ENCODE data around the gene CILP. TPM values are rescaled to one million over a fixed set of nuclear protein-coding genes. Genes with fewer than 3 reads are reported as not detected.
A peak's percentile ranks its signal among the peaks of the same experiment; 100 is the strongest.

Gene CILP
- total and polyA plus RNA-seq, 2 of the 13 experiments (the other 11 are each of a cell fraction or from before 2014, with no cell fraction given) = 0.03 TPM; not detected in 1

DNA sequence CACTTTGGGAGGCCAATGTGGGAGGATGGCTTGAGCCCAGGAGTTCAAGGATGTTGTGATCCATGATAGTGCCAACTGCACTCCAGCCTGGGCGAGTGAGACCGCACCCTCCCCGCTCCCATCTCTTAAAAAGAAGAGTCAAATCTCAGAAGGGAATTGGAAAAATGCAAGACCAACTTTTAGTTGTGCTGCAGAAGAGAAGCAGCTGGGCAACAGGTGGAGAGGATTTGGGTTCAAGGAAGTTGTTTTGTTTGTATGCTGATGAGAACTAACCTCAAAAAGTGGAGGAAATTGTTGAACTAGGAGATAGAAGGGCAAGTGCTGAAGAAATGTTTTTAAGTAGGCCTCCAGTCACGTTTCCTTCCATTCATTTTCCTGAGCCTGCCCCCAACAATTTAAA is 64.8 kb downstream of the CILP start:
- H3K4me1 ChIP-seq (ENCODE audit: insufficient read depth, low read length) = no peaks in the 10 kb centered on the region
- intact Hi-C loops (cut with micrococcal nuclease; ENCODE audit: unreplicated experiment) = no loop called here
- H2AFZ ChIP-seq (ENCODE audit: low read length) = no peak overlapping the region
- BruUV-seq (replicated peaks) = no TSS peak
- TF ChIP-seq POLR2G (IDR thresholded peaks at IDR 0.05; ENCODE audit: low read depth, low read length) (peak; percentile 40; the same call in 1 of the 2 replicates), HDAC2 (CRISPR knock-in tag; IDR thresholded peaks at IDR 0.05) (no peak)
- H3K9ac ChIP-seq (ENCODE audit: insufficient read depth, low read depth, low read length) = no peak overlapping the region
- FAIRE-seq (no peak), DNase-seq (ENCODE audit: low spot score) (no peak), ATAC-seq (no peak)
- no peak overlapping the region for H3K4me2 ChIP-seq (ENCODE audit: low read depth, low read length)
- H4K20me1 ChIP-seq (ENCODE audit: insufficient read depth, low read length) = no peaks in the 10 kb centered on the region
- no peaks in the 10 kb centered on the region for H3K27me3 ChIP-seq (ENCODE audit: control insufficient read depth in 1 of 2, insufficient read depth in 2 of 2, low read length in 2 of 2)
- CTCF ChIA-PET (ENCODE audit: low intra/inter-chr PET ratio, low total read pairs) = no interaction called here
- no peak overlapping the region for H3K4me3 ChIP-seq (replicated peaks in 1 of 3; ENCODE audit: insufficient read depth in 1 of 3, low read depth in 2 of 3, low read length in 3 of 3)
- no peak overlapping the region for H3K27ac ChIP-seq (ENCODE audit: extremely low read length, insufficient read depth, low read length)
- 97% methylated on average over 4 of the region's 4 CpGs for WGBS (ENCODE audit: low lambda C conversion rate)
- in situ Hi-C loops (cut with HindIII; ENCODE audit: extremely low pct_ligation_motif_present, low pct_unique_long_range_greater_than_20kb) = no loop called here
- no peaks in the 10 kb centered on the region for H3K79me2 ChIP-seq (ENCODE audit: insufficient read depth, low read length)
- H3K36me3 ChIP-seq (replicated peaks in 1 of 2; ENCODE audit: control insufficient read depth in 1 of 2, insufficient read depth in 2 of 2, low read length in 2 of 2) = peaks cover 0 to 8% of the 10 kb centered on the region in 2 experiments; a peak in 1 of 5 replicates
- POLR2A ChIA-PET = interaction anchor here (2.1 kb wide), 1 partner anchor 12 kb away, joined by 5 read pairs; the partner anchor contains the start of gene PDCD7
- no peaks in the 10 kb centered on the region for H3K9me3 ChIP-seq (ENCODE audit: low read length)

Small RNA genes lying within 50 kb of the gene (small RNA-seq; reads per million reads assigned to genes)
- gene AC068213.1 (ENCODE audit: insufficient read depth in 2 of 3, insufficient read length in 3 of 3, low read depth in 2 of 3, low replicate concordance in 1 of 3) (0 reads per million in 3 experiments), gene RNU6-686P (ENCODE audit: insufficient read depth in 2 of 3, insufficient read length in 3 of 3, low read depth in 2 of 3, low replicate concordance in 1 of 3) (0 reads per million in 3 experiments)

Other genes starting within 250 kb of the CILP start
- gene SPG21, start 221.6 kb downstream of the CILP start, total RNA-seq (2016; rRNA removed; fragmentation: Illumina TruSeq; extraction: Trizol) = 42.4 and 53.0 TPM in 2 replicates
- 29.1 and 36.7 TPM in 2 replicates for gene SPG21, start 221.6 kb downstream of the CILP start, polyA plus RNA-seq (2011; rRNA removed)
- gene MTFMT, start 181.8 kb downstream of the CILP start, total RNA-seq (2016; rRNA removed; fragmentation: Illumina TruSeq; extraction: Trizol) = 23.2 and 27.9 TPM in 2 replicates
- gene MTFMT, start 181.8 kb downstream of the CILP start, polyA plus RNA-seq (2011; rRNA removed) = 8.9 and 9.9 TPM in 2 replicates
- gene SLC51B, start 166.1 kb downstream of the CILP start, total RNA-seq (2016; rRNA removed; fragmentation: Illumina TruSeq; extraction: Trizol) = 14.4 and 17.1 TPM in 2 replicates
- 12.0 and 14.9 TPM in 2 replicates for gene SLC51B, start 166.1 kb downstream of the CILP start, polyA plus RNA-seq (2011; rRNA removed)
- 0.39 and 0.55 TPM in 2 replicates for gene RASL12, start 143.5 kb downstream of the CILP start, total RNA-seq (2016; rRNA removed; fragmentation: Illumina TruSeq; extraction: Trizol)
- gene RASL12, start 143.5 kb downstream of the CILP start, polyA plus RNA-seq (2011; rRNA removed) = 0.10 and 0.16 TPM in 2 replicates
- not detected in 2 replicates for gene KBTBD13, start 134.7 kb downstream of the CILP start, total RNA-seq (2016; rRNA removed; fragmentation: Illumina TruSeq; extraction: Trizol)
- gene KBTBD13, start 134.7 kb downstream of the CILP start, polyA plus RNA-seq (2011; rRNA removed) = not detected in 2 replicates
- 0.13 and 0.86 TPM in 2 replicates for gene UBAP1L, start 96.3 kb downstream of the CILP start, total RNA-seq (2016; rRNA removed; fragmentation: Illumina TruSeq; extraction: Trizol)
- gene UBAP1L, start 96.3 kb downstream of the CILP start, polyA plus RNA-seq (2011; rRNA removed) = 1.4 and 1.7 TPM in 2 replicates
- 14.7 and 15.8 TPM in 2 replicates for gene PDCD7, start 77.7 kb downstream of the CILP start, total RNA-seq (2016; rRNA removed; fragmentation: Illumina TruSeq; extraction: Trizol)
- gene PDCD7, start 77.7 kb downstream of the CILP start, polyA plus RNA-seq (2011; rRNA removed) = 10.1 TPM in 2 replicates
- 61.3 and 100 TPM in 2 replicates for gene CLPX, start 26.1 kb downstream of the CILP start, total RNA-seq (2016; rRNA removed; fragmentation: Illumina TruSeq; extraction: Trizol)
- 26.9 and 33.9 TPM in 2 replicates for gene CLPX, start 26.1 kb downstream of the CILP start, polyA plus RNA-seq (2011; rRNA removed)
- 6.7 and 6.8 TPM in 2 replicates for gene PARP16, start 75.4 kb upstream of the CILP start, total RNA-seq (2016; rRNA removed; fragmentation: Illumina TruSeq; extraction: Trizol)
- gene PARP16, start 75.4 kb upstream of the CILP start, polyA plus RNA-seq (2011; rRNA removed) = 7.6 and 8.3 TPM in 2 replicates
- 292 and 3,645 TPM in 2 replicates for gene RNU5A-1, start 84.6 kb upstream of the CILP start, total RNA-seq (2016; rRNA removed; fragmentation: Illumina TruSeq; extraction: Trizol)
- not detected in 2 replicates for gene RNU5A-1, start 84.6 kb upstream of the CILP start, polyA plus RNA-seq (2011; rRNA removed)
- gene RNU5B-1, start 93.2 kb upstream of the CILP start, total RNA-seq (2016; rRNA removed; fragmentation: Illumina TruSeq; extraction: Trizol) = 417 and 1,646 TPM in 2 replicates
- not detected in 2 replicates for gene RNU5B-1, start 93.2 kb upstream of the CILP start, polyA plus RNA-seq (2011; rRNA removed)
- 31.2 and 51.8 TPM in 2 replicates for gene IGDCC3, start 166.5 kb upstream of the CILP start, total RNA-seq (2016; rRNA removed; fragmentation: Illumina TruSeq; extraction: Trizol)
- gene IGDCC3, start 166.5 kb upstream of the CILP start, polyA plus RNA-seq (2011; rRNA removed) = 30.1 and 35.7 TPM in 2 replicates
- gene IGDCC4, start 211.5 kb upstream of the CILP start, total RNA-seq (2016; rRNA removed; fragmentation: Illumina TruSeq; extraction: Trizol) = 0.87 and 1.1 TPM in 2 replicates
- 0.39 and 0.55 TPM in 2 replicates for gene IGDCC4, start 211.5 kb upstream of the CILP start, polyA plus RNA-seq (2011; rRNA removed)